AG04450 (cell line): Measurements from ENCODE around the gene IVD. TPM values are rescaled to one million over a fixed set of nuclear protein-coding genes. Genes with fewer than 3 reads are reported as not detected.

ENCODE experiments used
- CTCF ChIA-PET: fragments of 300-600, 350-600 bp; formaldehyde crosslinking; extraction: SDS; loops from one replicate; lab custom pipeline; 2022; ENCODE audit warnings: antibody characterized with exemption, inconsistent platforms; lab: Charles Lee
- POLR2A ChIA-PET: fragments of 350-600 bp; formaldehyde crosslinking; extraction: SDS; loops from one replicate; lab custom pipeline; 2021; ENCODE audit warnings: antibody characterized with exemption, inconsistent platforms; lab: Yijun Ruan, JAX
- DNase-seq: peaks from one replicate; pipeline ENCODE4 v3.0.0-alpha.2; 2011; ENCODE audit warnings: low read depth, low spot score
- H3K27ac ChIP-seq: one replicate; pipeline ENCODE4 v1.5.1; 2012; ENCODE audit warnings: low read depth, low read length, control low read depth
- H3K27me3 ChIP-seq: one replicate; pipeline ENCODE4 v1.6.0; 2012; ENCODE audit warnings: low read length; ENCODE audit not compliant: control insufficient read depth, insufficient read depth
- H3K4me3 ChIP-seq: 2 replicates; pipeline ENCODE4 v1.5.1; 2011; ENCODE audit warnings: mild to moderate bottlenecking, low read depth, low read length, control low read depth
- H3K9me3 ChIP-seq: 2 replicates; pipeline ENCODE4 v1.5.1; 2012; ENCODE audit warnings: low read length; ENCODE audit not compliant: control insufficient read depth, insufficient read depth
- polyA plus RNA-seq: library from polyadenylated mRNA; depleted of rRNA; stranded (reverse); fragments of >200 nt; gene quantifications from 2 replicates; pipeline ENCODE4 v1.2.3, GENCODE V29; 2011
- TF ChIP-seq, protein P1 (sequence below): IDR thresholded peaks from 2 replicates; pipeline ENCODE4 v1.5.1; 2011; ENCODE audit warnings: low read depth, low read length, control low read depth, inconsistent platforms

Gene IVD
- polyA plus RNA-seq, 1 experiment = 49.3 TPM

- POLR2A ChIA-PET = interaction anchor here (0.7 kb wide), 1 partner anchor 1781 kb away, joined by 3 read pairs; no protein-coding TSS in a partner anchor
- peaks cover 27% of the 10 kb centered on the region for H3K27me3 ChIP-seq
Observed at GRCh38 chr15:40441565-40442531, 36.3 kb downstream of the IVD start.

GRCh38 chr15:40443255-40443654 lies 37.7 kb downstream of the IVD start:
- Histone ChIP-seq H3K4me3 (no peak overlapping the region), H3K27me3 (peaks cover 13% of the 10 kb centered on the region), H3K9me3 (no peaks in the 10 kb centered on the region; the same call in 1 of the 2 replicates), H3K27ac (no peak overlapping the region)
- TF ChIP-seq, protein P1, sequence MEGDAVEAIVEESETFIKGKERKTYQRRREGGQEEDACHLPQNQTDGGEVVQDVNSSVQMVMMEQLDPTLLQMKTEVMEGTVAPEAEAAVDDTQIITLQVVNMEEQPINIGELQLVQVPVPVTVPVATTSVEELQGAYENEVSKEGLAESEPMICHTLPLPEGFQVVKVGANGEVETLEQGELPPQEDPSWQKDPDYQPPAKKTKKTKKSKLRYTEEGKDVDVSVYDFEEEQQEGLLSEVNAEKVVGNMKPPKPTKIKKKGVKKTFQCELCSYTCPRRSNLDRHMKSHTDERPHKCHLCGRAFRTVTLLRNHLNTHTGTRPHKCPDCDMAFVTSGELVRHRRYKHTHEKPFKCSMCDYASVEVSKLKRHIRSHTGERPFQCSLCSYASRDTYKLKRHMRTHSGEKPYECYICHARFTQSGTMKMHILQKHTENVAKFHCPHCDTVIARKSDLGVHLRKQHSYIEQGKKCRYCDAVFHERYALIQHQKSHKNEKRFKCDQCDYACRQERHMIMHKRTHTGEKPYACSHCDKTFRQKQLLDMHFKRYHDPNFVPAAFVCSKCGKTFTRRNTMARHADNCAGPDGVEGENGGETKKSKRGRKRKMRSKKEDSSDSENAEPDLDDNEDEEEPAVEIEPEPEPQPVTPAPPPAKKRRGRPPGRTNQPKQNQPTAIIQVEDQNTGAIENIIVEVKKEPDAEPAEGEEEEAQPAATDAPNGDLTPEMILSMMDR = no peak
- ChIA-PET POLR2A (interaction anchor here (0.5 kb wide), 1 partner anchor 35 kb away, joined by 3 read pairs; no protein-coding TSS in a partner anchor), CTCF (interaction anchor here (1.3 kb wide), 1 partner anchor 120 kb away, joined by 3 read pairs; no protein-coding TSS in a partner anchor)
- DNase-seq = no peak

More at GRCh38 chr15:40441565-40442531, 36.3 kb downstream of the IVD start:
- CTCF ChIA-PET = interaction anchor here (0.6 to 1.3 kb wide), 2 partner anchors 119 to 364 kb away, joined by 3 read pairs; no protein-coding TSS in a partner anchor
- DNase-seq = no peak
- Histone ChIP-seq H3K27ac (no peak overlapping the region), H3K4me3 (peak overlapping the region; percentile 67), H3K9me3 (no peaks in the 10 kb centered on the region; the same call in 1 of the 2 replicates)
- TF ChIP-seq, protein P1 = no peak

- H3K27me3 ChIP-seq = peaks cover 8% of the 10 kb centered on the region
- H3K27ac ChIP-seq = no peak overlapping the region
- ChIA-PET CTCF (no interaction called here), POLR2A (no interaction called here)
- TF ChIP-seq, protein P1 = no peak
- H3K4me3 ChIP-seq = no peak overlapping the region
- no peaks in the 10 kb centered on the region; the same call in 1 of the 2 replicates for H3K9me3 ChIP-seq
- DNase-seq = no peak
Observed at GRCh38 chr15:40443846-40444245, 38.3 kb downstream of the IVD start.

- DNase-seq = no peak
Observed at GRCh38 chr15:40444736-40445135, 39.1 kb downstream of the IVD start.

More at GRCh38 chr15:40444736-40445135, 39.1 kb downstream of the IVD start:
- CTCF ChIA-PET = interaction anchor here (0.7 kb wide), 1 partner anchor 8 kb away, joined by 6 read pairs; no protein-coding TSS in a partner anchor
- H3K4me3 ChIP-seq = no peak overlapping the region
- TF ChIP-seq, protein P1 = no peak
- POLR2A ChIA-PET = interaction anchor here (0.8 kb wide), 1 partner anchor 62 kb away, joined by 3 read pairs; the partner anchor contains the start of gene KNSTRN
- no peak overlapping the region for H3K27ac ChIP-seq
- no peaks in the 10 kb centered on the region; the same call in 1 of the 2 replicates for H3K9me3 ChIP-seq
- H3K27me3 ChIP-seq = peaks cover 1% of the 10 kb centered on the region
